EH (cell line): Measurements from ENCODE around the gene TBL1XR1.

Experiments
- DNase-seq: peaks from one replicate; pipeline ENCODE4 v3.0.0-alpha.2; 2015; ENCODE audit warnings: low read depth

TBL1XR1 gene

DNA sequence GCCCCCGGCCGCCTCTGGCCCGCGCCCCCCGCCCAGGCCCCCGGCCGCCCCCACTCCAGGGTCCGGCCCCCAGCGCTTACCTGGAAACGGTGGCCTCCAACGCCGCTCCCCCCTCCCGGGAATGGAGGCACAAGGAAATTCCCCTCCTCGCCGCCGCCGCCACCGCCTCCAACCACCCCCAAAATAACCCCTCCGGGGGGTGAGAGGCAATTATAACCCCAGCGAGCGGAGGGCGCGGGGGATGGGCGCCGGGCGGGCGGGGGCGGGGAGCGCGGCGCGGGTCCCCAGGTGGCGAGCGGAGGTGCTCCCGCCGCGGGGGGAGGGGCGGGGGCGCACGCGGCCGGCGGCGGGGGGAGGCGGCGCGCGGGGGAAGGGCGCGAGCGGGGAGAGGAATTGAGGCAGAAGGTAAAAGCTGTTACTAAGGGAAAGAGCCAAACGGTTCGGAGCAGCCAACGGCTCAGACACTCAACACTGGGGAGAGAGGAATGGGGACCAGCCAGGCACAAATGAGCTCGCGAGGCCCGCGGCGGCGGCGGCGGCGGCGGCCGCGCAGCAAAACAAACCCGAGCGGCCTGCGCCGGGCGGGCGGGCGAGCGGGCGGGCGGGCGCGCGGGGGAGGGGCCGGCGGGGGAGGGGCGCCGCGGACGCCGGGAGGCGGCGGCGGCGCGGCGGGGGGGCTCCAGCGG is at the start of gene TBL1XR1:
Gene TBL1XR1 (minus strand): TSS at position 442 of the 686 bp plus-strand sequence. CDS start 132,505 bp downstream, outside the sequence.
- DNase-seq = peak; percentile 95

DNA sequence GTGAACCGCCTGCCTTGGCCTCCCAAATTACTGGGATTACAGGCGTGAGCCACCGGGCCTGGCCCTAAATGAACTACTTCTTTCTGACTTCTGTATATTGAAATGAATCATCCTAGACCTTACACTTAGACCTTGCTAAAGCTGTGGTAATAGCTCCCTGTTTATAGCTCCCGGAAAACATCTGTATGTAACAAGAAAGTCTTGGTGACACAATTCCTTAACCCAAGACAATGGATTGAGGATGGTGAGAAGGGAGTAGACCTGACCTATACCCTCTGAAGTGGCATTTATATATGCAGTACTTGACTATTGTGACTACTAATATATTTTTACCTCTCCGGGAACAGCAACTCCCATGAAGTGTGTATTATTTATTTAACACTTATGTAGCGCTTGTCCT is 48.0 kb upstream of the TBL1XR1 start:
- no peak for DNase-seq

DNA sequence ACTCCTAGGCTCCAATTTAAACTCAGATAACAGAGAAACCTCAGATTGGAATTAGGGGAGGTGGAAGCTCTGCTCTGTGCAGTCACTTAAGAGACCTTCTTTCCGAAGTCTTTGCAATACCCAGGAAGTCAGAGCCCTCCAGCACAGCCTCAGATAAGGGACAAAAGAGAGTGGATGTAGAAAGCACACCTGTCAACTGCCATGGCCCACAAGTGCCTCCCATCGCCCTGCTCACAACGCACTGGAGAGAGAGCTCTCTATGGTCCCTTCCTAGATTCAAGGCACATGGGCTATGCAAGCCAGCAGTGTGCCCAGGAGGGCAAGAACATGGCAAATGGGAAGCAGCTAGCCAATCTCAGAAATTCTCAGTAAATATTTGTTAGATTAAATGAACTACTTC is 47.3 kb upstream of the TBL1XR1 start:
- no peak for DNase-seq

DNA sequence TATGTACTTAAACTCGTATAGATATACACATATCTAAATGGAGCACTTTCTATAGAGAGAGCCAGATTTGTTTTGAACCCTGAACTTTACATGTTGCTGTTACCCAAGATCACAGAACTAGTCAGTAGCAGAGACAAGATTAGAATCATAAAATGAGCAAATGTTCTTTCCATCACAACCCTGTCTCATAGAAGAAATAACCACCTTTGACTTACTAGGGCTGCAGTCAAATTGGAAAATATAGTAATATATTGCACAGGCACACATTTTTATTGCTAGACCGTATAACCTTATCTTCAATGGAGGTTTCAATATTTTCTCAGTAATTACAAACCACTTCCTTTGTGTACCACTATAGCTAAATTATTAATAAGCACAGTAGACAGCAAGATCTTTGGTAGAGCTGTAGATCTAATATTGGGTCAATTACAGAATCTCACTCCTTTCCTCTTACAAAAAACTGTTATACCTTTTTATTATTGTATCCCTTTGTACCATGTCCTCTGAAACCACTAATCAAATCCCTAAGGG is 41.5 kb upstream of the TBL1XR1 start:
- no peak for DNase-seq

- no peak for DNase-seq
Measured at GRCh38 chr3:177237206-177237605, 39.9 kb upstream of the TBL1XR1 start.

DNA sequence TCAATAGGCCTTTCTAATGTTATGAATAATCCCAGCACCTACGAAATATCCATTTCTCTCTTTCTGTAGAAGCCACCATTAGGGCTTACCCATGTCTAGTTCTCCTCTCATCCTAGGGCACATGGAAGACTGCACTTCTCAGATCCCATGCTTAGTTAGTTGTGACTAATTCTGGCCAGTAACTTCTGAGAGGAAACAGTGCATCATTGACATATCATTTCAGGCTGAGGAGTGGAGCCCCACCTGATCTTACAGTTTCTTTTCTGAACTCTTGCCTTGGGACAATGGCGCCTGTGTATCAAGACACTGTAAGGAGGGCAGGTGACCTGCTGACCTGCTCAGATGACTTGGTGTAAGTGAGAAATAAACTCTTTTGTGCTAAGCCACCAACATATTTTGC is 39.4 kb upstream of the TBL1XR1 start:
- no peak for DNase-seq

DNA sequence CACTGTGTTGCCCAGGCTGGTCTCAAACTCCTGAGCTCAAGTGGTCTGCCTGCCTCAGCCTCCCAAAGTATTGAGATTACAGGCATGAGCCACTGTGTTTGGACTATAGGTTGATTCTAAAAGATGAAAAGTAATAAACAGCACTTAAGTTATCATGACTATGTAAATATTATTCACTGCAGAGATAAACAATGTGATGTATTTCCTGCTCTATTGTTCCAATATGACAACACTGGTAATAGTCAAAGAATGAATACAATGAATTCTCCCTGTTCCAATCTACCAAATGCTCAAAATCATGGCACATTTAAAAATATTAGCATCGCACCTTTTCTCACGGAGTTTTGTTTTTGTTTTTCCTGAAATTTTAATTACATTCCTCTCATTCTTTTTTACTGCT is 36.8 kb upstream of the TBL1XR1 start:
- DNase-seq = no peak

DNA sequence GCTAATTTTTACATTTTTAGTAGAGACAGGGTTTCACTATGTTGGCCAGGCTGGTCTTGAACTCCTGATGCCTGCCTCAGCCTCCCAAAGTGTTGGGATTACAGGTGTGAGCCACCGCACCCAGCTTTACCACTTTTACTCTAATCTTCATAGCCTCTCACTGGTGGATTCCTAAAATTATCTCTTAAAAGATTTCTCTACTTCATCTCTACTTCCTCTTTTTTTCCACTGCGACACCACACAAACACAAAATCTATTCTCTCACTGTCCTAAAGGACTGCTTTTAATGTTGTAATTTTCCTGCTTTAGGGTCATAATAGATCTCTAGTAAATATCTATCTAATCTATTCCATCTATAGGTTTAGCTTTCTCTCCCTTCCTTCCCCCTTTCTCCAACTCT is 34.0 kb upstream of the TBL1XR1 start:
- no peak for DNase-seq

- DNase-seq = no peak
Measured at GRCh38 chr3:177230641-177231040, 33.4 kb upstream of the TBL1XR1 start.

DNA sequence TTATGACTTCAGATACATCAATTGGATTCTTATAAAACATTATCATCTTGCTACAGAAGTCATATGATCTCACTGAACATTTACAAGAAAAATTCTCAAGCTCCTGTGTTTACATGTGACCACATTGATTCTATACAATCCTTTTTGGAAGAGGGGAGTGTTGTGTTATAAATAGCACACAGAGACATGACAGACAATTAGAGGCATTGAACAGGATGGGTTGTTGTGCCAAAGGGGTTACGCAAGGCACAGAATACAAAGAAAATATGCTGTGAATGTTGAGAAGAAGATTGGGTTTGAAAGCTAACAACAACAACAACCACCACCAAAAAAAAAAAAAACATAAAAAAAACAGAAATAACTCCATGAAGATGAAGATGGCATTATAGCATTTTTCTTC is 32.5 kb upstream of the TBL1XR1 start:
- peak; percentile 6 for DNase-seq

DNA sequence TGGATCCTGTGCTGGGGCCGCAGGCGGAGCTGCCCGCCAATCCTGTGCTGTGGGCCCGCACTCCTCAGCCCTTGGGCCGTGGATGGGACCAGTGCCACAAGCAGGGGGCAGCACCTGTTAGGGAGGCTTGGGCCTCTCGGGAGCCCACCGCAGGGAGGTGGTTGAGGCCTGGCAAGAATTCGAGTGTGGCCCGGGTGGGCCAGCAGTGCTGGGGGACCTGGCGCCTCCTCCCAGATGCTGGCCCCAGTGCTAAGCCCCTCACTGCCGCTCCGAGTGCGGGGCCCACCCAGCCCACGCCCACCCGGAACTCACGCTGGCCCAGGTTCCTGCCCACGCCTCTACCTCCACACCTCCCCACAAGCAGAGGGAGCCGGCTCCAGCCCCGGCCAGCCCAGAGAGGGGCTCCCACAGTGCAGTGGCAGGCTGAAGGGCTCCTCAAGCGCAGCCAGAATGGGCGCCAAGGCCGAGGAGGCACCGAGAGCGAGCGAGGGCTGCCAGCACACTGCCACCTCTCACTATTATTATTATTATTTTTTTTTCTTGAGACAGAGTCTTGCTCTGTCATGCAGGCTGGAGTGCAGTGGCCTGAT is 31.4 kb upstream of the TBL1XR1 start:
- no peak for DNase-seq

DNA sequence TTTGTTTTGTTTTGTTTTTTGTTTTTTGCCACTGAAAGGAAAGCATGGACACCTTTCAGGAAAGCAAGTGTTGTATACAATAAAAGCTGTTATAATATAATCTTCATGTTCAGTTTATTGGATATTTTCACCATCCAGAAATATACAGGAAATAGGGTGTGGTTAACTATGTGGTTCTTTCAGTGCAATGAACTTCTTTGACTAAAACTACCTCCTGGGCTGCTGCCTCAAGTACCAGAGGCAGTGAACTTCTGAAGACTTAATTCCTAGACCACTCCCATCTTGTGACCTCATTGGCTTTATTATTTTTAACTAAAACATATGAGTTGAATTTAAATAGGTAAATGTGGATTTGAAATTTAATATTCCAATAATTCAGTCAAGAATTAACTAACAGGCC is 27.1 kb upstream of the TBL1XR1 start:
- no peak for DNase-seq

GRCh38 chr3:177221744-177222143 is 24.5 kb upstream of the TBL1XR1 start:
- DNase-seq = no peak

GRCh38 chr3:177220136-177220974 is 23.1 kb upstream of the TBL1XR1 start:
- DNase-seq = no peak

DNA sequence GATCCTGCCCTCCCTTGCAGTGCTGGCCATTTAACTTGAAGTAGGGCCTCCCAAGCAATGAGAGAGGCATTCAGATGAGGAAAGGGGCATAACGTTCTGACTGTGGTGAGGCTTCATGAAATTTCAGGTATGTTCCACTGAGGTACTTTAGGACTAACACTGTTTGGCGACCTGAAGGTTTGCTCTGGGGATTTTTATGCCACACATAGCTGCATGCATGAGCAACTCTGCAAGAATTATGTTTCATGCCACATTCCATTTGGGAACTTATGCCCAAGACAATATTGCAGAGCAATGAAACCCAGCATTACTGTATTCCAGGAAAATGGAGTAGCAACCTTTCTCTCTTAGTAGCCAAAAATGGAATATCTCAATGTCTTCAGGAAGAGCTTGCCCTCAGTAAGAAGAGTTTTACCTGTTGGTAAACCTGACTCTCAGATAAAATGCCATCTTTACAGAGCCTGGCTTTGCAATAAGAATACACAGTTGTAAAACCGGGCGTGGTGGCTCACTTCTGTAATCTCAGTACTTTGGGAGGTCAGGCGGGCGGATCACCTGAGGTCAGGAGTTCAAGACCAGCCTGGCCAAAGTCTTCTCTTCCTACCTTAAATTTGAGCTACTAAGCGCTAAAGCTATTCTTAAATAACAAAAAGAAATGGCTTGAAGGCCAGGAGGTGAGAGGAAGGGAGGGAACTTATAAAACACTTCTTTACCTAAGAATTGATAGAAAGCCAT is 16.7 kb upstream of the TBL1XR1 start:
- DNase-seq = peak; percentile 37

- no peak for DNase-seq
Measured at GRCh38 chr3:177212756-177213155, 15.5 kb upstream of the TBL1XR1 start.

GRCh38 chr3:177212278-177212610 is 15.0 kb upstream of the TBL1XR1 start:
- no peak for DNase-seq

DNA sequence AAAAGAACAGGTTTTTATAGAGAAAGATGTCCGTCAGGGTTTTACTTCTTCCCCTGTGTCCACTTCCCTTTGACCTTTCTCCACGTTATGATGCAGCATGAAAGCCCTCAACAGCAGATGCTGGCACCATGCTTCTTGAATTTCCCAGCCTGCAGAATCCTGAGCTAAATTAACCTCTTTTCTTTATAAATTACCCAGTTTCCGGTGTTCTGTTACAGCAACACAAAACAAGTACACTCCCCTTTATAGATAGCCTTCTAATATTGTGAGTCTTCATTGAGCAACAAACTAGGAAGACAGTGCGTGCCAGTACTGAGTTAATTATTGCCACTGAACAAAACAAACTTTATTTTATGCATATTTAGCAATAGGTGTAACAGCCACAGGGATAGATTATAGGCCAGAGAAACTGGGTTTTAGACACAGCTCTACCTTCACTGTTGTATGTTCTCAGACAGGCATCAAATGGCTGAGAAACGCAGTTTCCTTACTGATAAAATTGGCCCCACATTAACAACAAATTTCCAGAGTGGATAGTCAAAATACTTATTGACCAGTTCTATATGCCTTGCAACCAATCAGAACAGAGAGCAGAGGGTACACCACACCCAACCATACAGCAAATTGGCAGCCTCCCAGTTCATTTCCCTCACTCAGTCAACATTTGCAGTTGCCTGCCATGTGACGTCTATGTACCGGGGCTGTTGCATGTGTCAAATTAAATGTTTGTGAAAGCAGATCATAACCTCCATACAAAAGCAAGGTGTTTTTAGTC is 14.4 kb upstream of the TBL1XR1 start:
- DNase-seq = no peak

GRCh38 chr3:177210744-177211502 is 13.6 kb upstream of the TBL1XR1 start:
- DNase-seq = no peak

- no peak for DNase-seq
Measured at GRCh38 chr3:177209509-177209908, 12.2 kb upstream of the TBL1XR1 start.

GRCh38 chr3:177208781-177209180 is 11.5 kb upstream of the TBL1XR1 start:
- DNase-seq = no peak
